NB4 (cell line): ENCODE data around the gene NKD1.
A peak's percentile ranks its signal among the peaks of the same experiment; 100 is the strongest.

ENCODE experiments used
- DNase-seq: peaks from one replicate; pipeline ENCODE4 v3.0.0; 2010; ENCODE audit warnings: low read depth
- H3K4me3 ChIP-seq: one replicate; pipeline ENCODE4 v1.5.1; 2011; ENCODE audit warnings: mild to moderate bottlenecking, low read depth, low read length, moderate library complexity
- MYC ChIP-seq: IDR thresholded peaks from 2 replicates; pipeline ENCODE4 v1.6.1; 2011; ENCODE audit warnings: low read depth, low read length
- POLR2A ChIP-seq: IDR thresholded peaks from 2 replicates; pipeline ENCODE4 v1.6.1; 2011; ENCODE audit warnings: mild to moderate bottlenecking; ENCODE audit not compliant: insufficient read length; ENCODE audit errors: extremely low read depth
- TF ChIP-seq, protein P1 (sequence below): IDR thresholded peaks from one replicate; pipeline ENCODE4 v1.5.1; 2012; ENCODE audit warnings: low read depth, low read length
- TF ChIP-seq, protein P2 (sequence below): IDR thresholded peaks from 2 replicates; pipeline ENCODE4 v1.6.1; 2011; ENCODE audit warnings: low read depth, low read length

The NKD1 gene, protein sequence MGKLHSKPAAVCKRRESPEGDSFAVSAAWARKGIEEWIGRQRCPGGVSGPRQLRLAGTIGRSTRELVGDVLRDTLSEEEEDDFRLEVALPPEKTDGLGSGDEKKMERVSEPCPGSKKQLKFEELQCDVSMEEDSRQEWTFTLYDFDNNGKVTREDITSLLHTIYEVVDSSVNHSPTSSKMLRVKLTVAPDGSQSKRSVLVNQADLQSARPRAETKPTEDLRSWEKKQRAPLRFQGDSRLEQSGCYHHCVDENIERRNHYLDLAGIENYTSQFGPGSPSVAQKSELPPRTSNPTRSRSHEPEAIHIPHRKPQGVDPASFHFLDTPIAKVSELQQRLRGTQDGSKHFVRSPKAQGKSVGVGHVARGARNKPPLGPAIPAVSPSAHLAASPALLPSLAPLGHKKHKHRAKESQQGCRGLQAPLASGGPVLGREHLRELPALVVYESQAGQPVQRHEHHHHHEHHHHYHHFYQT

DNA sequence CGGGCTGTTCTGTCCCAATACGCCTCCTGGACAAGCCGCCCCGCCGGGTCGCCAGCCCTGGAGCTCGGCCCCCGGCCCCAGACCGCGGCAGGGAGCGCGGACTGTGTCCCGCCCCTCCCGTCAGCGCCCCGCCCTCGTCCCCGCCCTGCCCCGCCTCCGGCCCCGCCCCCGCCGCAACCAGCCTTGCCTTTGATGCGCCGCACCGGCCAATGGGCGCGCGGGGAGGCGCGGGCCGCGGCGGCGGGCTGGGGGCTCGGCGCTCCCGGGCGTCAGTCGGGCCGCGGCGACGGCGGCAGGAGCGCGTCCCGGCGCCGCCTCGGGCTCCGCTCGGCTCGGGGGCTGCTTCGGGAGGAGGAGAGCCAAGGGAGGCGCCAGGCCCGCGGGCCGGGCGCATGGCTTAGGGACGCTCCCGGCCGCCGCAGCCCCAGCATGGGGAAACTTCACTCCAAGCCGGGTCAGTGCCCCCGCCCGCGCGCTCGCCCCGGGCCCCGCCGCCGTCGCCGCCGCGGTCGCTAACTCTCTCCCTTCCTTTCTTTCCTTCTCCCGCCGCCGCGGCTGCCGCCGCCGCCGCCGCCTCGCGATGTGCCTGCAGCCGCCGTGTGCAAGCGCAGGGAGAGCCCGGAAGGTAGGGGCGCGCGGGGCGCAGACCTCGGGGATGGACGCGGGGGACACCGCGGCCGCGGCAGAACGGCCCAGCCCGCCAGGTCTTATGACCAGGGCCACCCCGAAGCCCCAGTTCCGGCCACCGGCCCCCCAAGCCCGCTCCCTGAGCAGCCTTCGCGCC lies at the start of gene NKD1:
TSS of gene NKD1 (plus strand) at position 272 of the 784 bp plus-strand sequence. CDS start at position 430, 158 bp downstream.
- peak within 1 kb of the TSS; percentile 66 for H3K4me3 ChIP-seq
- TF ChIP-seq, protein P1, sequence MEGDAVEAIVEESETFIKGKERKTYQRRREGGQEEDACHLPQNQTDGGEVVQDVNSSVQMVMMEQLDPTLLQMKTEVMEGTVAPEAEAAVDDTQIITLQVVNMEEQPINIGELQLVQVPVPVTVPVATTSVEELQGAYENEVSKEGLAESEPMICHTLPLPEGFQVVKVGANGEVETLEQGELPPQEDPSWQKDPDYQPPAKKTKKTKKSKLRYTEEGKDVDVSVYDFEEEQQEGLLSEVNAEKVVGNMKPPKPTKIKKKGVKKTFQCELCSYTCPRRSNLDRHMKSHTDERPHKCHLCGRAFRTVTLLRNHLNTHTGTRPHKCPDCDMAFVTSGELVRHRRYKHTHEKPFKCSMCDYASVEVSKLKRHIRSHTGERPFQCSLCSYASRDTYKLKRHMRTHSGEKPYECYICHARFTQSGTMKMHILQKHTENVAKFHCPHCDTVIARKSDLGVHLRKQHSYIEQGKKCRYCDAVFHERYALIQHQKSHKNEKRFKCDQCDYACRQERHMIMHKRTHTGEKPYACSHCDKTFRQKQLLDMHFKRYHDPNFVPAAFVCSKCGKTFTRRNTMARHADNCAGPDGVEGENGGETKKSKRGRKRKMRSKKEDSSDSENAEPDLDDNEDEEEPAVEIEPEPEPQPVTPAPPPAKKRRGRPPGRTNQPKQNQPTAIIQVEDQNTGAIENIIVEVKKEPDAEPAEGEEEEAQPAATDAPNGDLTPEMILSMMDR, result no peak
- TF ChIP-seq POLR2A, result peak; percentile 62
- DNase-seq, result peak; percentile 80

DNA sequence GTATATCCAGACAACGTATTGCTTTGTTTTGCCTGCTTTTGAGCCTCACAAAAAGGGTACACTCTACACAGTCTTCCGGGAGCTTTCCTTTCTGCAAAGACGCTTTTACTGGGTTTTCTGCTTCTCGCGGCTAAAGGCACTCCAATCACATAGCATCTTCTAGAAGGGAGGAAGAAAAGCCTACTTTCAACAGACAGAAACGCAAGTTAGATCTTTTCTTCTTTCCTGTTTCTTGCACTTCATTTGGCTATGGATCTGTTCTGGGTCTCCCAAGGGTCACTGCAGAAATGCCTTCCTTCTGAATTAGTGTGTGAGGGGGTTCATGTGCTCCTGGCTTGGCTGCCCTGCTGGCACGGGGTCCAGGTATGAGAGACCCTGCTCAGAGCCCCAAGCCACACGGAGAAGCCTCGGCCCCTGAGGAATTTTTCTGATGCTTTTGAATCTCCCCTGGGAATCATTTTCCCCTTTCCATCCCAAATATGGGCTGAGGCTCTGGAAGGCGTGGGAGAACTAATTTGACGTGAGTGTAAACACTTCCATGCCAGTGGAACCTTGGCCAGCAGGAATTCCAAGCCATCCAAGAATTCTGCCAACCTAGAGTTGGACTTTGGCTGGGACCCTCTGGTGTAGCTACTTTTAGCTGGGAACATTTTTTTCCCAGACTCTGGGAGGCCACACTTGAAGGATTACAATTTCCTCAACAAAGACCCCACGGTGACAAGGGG lies 49.6 kb upstream of the NKD1 start:
- TF ChIP-seq MYC, result no peak
- TF ChIP-seq, protein P2, sequence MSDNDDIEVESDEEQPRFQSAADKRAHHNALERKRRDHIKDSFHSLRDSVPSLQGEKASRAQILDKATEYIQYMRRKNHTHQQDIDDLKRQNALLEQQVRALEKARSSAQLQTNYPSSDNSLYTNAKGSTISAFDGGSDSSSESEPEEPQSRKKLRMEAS, result no peak
- TF ChIP-seq, protein P1, result no peak
- no peak for TF ChIP-seq POLR2A
- no peak for DNase-seq

DNA sequence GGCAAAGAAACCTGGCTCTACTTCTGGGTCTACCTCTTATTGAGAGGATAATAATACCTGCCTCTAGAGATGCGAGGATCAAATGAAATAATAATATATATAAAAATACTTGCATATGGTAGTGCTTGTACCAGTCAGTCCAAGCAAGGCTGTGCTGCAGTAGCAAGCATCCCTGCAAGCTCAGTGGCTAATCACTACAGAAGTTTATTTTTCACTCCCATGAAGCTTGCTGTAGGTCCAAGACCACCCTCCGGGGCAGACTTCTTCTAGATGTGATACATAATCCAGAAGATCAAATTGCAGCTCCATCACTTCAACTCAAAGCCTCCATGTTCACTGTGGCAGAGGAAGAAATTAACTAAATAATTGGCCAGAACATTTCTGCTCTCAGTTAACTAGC lies 48.9 kb upstream of the NKD1 start:
- DNase-seq, result no peak

More for the DNA sequence above, 49.6 kb upstream of the NKD1 start:
- H3K4me3 ChIP-seq, result no peak overlapping the region

DNA sequence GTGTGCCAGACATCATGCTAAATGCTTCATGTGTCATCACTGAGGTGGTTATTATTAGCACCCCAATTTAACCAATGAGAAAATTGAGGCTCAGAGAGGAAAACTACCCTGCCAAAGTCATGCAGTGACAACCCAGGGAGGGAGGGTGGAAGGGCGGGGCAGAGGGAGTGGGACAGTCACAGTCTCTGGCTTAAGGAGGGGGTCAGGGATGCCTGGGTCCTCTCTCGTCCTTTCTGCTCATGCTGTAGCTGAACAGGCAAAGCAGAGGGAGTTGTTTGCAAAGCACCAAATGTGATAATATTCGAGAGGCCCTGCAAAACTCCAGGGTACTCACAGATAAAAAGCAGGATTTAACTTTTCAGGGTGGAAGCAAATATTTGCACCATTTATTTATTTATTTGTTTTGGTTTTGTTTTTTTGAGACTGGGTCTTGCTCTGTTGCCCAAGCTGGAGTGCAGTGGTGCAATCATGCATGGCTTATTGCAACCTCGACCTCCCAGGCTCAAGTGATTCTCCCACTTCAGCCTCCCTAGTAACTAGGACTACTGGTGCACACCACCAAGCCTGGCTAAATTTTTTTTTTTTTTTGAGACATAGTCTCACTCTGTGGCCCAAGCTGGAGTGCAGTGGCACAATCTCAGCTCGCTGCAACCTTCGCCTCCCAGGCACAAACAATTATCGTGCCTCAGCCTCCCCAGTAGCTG lies 47.9 kb upstream of the NKD1 start:
- TF ChIP-seq, protein P2, result no peak
- TF ChIP-seq POLR2A (no peak), MYC (no peak)
- TF ChIP-seq, protein P1, result no peak
- no peak for DNase-seq
- H3K4me3 ChIP-seq, result no peak overlapping the region

More for the DNA sequence above, 48.9 kb upstream of the NKD1 start:
- TF ChIP-seq POLR2A (no peak), MYC (no peak)
- TF ChIP-seq, protein P2, result no peak
- TF ChIP-seq, protein P1, result no peak
- no peak overlapping the region for H3K4me3 ChIP-seq

DNA sequence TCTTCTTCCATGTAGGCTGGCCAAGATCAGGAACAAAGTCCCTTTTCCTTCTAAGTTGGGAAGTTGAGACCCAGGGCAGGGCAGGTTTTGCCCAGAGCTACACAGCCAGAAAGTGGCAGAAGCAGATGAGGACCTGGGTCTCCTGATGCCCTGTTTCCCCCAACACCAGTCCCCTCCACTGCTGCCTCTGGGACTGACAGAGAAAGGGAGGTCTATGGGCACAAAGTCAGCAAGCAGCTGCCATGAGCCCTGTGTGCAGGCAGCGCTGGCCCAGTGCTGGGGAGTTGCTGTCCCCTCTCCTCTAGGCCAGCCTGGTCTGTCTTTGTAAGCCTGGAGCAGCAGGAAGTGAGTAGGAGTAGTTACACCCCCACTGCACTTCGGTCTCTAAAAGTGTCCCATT lies 46.9 kb upstream of the NKD1 start:
- TF ChIP-seq, protein P2, result no peak
- TF ChIP-seq, protein P1, result no peak
- TF ChIP-seq MYC, result no peak
- no peak for TF ChIP-seq POLR2A
- H3K4me3 ChIP-seq, result no peak overlapping the region
- DNase-seq, result no peak
